ENCODE data around the gene SFT2D3.

Gene SFT2D3

GRCh38 chr2:127661949-127662510, 39.3 kb upstream of the SFT2D3 start:
- Histone ChIP-seq H3K9ac (ENCODE audit: insufficient read length) (no peak overlapping the region), H3K27ac (no peak overlapping the region), H3K36me3 (ENCODE audit: insufficient read depth, low read length) (no peaks in the 10 kb centered on the region), H3K9me3 (ENCODE audit: low read depth, low read length) (no peaks in the 10 kb centered on the region), H3K4me3 (no peak overlapping the region)
- no peak for TF ChIP-seq EZH2 (IDR thresholded peaks at IDR 0.05)
- TF ChIP-seq POLR2AphosphoS5 (IDR thresholded peaks at IDR 0.05; ENCODE audit: borderline replicate concordance, low read depth, low read length), result no peak
- no peak for TF ChIP-seq FOXP2 (optimal IDR thresholded peaks at IDR 0.05; ENCODE audit: control extremely low read depth, extremely low read length, insufficient read depth)
- no peak for DNase-seq (ENCODE audit: low read depth, low spot score)

GRCh38 chr2:127662937-127663565, 38.2 kb upstream of the SFT2D3 start:
- no peak overlapping the region for H3K27ac ChIP-seq
- H3K36me3 ChIP-seq (ENCODE audit: insufficient read depth, low read length), result no peaks in the 10 kb centered on the region
- TF ChIP-seq FOXP2 (optimal IDR thresholded peaks at IDR 0.05; ENCODE audit: control extremely low read depth, extremely low read length, insufficient read depth) (no peak), EZH2 (IDR thresholded peaks at IDR 0.05) (no peak), POLR2AphosphoS5 (IDR thresholded peaks at IDR 0.05; ENCODE audit: borderline replicate concordance, low read depth, low read length) (no peak)
- H3K4me3 ChIP-seq, result no peak overlapping the region
- H3K9me3 ChIP-seq (ENCODE audit: low read depth, low read length), result no peaks in the 10 kb centered on the region
- no peak for DNase-seq (ENCODE audit: low read depth, low spot score)
- H3K9ac ChIP-seq (ENCODE audit: insufficient read length), result no peak overlapping the region

GRCh38 chr2:127663566-127664064, 37.7 kb upstream of the SFT2D3 start:
- no peak overlapping the region for H3K4me3 ChIP-seq

GRCh38 chr2:127664065-127664894, 37.0 kb upstream of the SFT2D3 start:
- no peak overlapping the region for H3K4me3 ChIP-seq
- H3K9me3 ChIP-seq (ENCODE audit: low read depth, low read length), result no peaks in the 10 kb centered on the region
- H3K27ac ChIP-seq, result no peak overlapping the region
- no peaks in the 10 kb centered on the region for H3K36me3 ChIP-seq (ENCODE audit: insufficient read depth, low read length)
- TF ChIP-seq POLR2AphosphoS5 (IDR thresholded peaks at IDR 0.05; ENCODE audit: borderline replicate concordance, low read depth, low read length), result no peak
- no peak for TF ChIP-seq EZH2 (IDR thresholded peaks at IDR 0.05)
- no peak for TF ChIP-seq FOXP2 (optimal IDR thresholded peaks at IDR 0.05; ENCODE audit: control extremely low read depth, extremely low read length, insufficient read depth)
- no peak overlapping the region for H3K9ac ChIP-seq (ENCODE audit: insufficient read length)
- DNase-seq (ENCODE audit: low read depth, low spot score), result no peak

More at GRCh38 chr2:127663566-127664064, 37.7 kb upstream of the SFT2D3 start:
- Histone ChIP-seq H3K9me3 (ENCODE audit: low read depth, low read length) (no peaks in the 10 kb centered on the region), H3K36me3 (ENCODE audit: insufficient read depth, low read length) (no peaks in the 10 kb centered on the region), H3K27ac (no peak overlapping the region), H3K9ac (ENCODE audit: insufficient read length) (no peak overlapping the region)
- TF ChIP-seq POLR2AphosphoS5 (IDR thresholded peaks at IDR 0.05; ENCODE audit: borderline replicate concordance, low read depth, low read length) (no peak), EZH2 (IDR thresholded peaks at IDR 0.05) (no peak), FOXP2 (optimal IDR thresholded peaks at IDR 0.05; ENCODE audit: control extremely low read depth, extremely low read length, insufficient read depth) (no peak)
- DNase-seq (ENCODE audit: low read depth, low spot score), result no peak

- Histone ChIP-seq H3K36me3 (ENCODE audit: insufficient read depth, low read length) (no peaks in the 10 kb centered on the region), H3K9me3 (ENCODE audit: low read depth, low read length) (no peaks in the 10 kb centered on the region), H3K9ac (ENCODE audit: insufficient read length) (no peak overlapping the region), H3K4me3 (no peak overlapping the region), H3K27ac (no peak overlapping the region)
- no peak for TF ChIP-seq EZH2 (IDR thresholded peaks at IDR 0.05)
- no peak for TF ChIP-seq FOXP2 (optimal IDR thresholded peaks at IDR 0.05; ENCODE audit: control extremely low read depth, extremely low read length, insufficient read depth)
- no peak for TF ChIP-seq POLR2AphosphoS5 (IDR thresholded peaks at IDR 0.05; ENCODE audit: borderline replicate concordance, low read depth, low read length)
- DNase-seq (ENCODE audit: low read depth, low spot score), result no peak
These were observed 36.4 kb upstream of the SFT2D3 start for GRCh38 chr2:127664895-127665225.

GRCh38 chr2:127665267-127665893, 35.9 kb upstream of the SFT2D3 start:
- Histone ChIP-seq H3K9me3 (ENCODE audit: low read depth, low read length) (no peaks in the 10 kb centered on the region), H3K27ac (no peak overlapping the region)

GRCh38 chr2:127669056-127669455, 32.2 kb upstream of the SFT2D3 start:
- Histone ChIP-seq H3K36me3 (ENCODE audit: insufficient read depth, low read length) (no peaks in the 10 kb centered on the region), H3K9me3 (ENCODE audit: low read depth, low read length) (no peaks in the 10 kb centered on the region), H3K9ac (ENCODE audit: insufficient read length) (no peak overlapping the region), H3K27ac (no peak overlapping the region), H3K4me3 (no peak overlapping the region)
- no peak for DNase-seq (ENCODE audit: low read depth, low spot score)
- TF ChIP-seq POLR2AphosphoS5 (IDR thresholded peaks at IDR 0.05; ENCODE audit: borderline replicate concordance, low read depth, low read length) (no peak), EZH2 (IDR thresholded peaks at IDR 0.05) (no peak), FOXP2 (optimal IDR thresholded peaks at IDR 0.05; ENCODE audit: control extremely low read depth, extremely low read length, insufficient read depth) (no peak)

More at GRCh38 chr2:127665267-127665893, 35.9 kb upstream of the SFT2D3 start:
- Histone ChIP-seq H3K9ac (ENCODE audit: insufficient read length) (no peak overlapping the region), H3K36me3 (ENCODE audit: insufficient read depth, low read length) (no peaks in the 10 kb centered on the region), H3K4me3 (no peak overlapping the region)
- no peak for DNase-seq (ENCODE audit: low read depth, low spot score)
- TF ChIP-seq EZH2 (IDR thresholded peaks at IDR 0.05) (no peak), FOXP2 (optimal IDR thresholded peaks at IDR 0.05; ENCODE audit: control extremely low read depth, extremely low read length, insufficient read depth) (no peak), POLR2AphosphoS5 (IDR thresholded peaks at IDR 0.05; ENCODE audit: borderline replicate concordance, low read depth, low read length) (no peak)
